ENCODE data around the gene GRID1.

DNA sequence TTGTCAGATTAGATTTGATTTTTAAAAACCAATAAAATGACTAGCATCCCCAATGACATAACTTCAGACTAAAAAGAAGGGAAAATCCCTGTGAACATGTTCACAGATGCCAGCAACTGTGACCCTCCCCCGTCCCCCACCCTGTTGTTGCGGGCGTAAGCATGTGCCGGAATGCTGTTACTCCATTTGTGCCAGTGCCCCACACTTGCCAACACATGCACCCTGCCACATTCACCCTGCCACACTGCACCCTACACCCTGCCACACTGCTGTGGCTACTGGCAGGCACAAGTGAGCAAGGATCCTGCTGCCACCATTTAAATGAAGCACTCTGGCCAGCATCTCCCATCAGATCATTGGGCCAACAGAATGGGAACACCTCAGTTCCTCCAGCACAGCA, 540.2 kb downstream of the GRID1 start:
- TF ChIP-seq POLR2AphosphoS5 (IDR thresholded peaks at IDR 0.05; ENCODE audit: borderline replicate concordance, low read depth, low read length) = no peak
- no peak for TF ChIP-seq EZH2 (IDR thresholded peaks at IDR 0.05)
